Measurements from ENCODE around the gene METTL17.
A peak's percentile ranks its signal among the peaks of the same experiment; 100 is the strongest.
"Not testable (repeated sequence)": the region's sequence is repeated elsewhere in the genome, so short reads cannot be mapped to it uniquely, and the experiment has no call there.

METTL17 gene

DNA sequence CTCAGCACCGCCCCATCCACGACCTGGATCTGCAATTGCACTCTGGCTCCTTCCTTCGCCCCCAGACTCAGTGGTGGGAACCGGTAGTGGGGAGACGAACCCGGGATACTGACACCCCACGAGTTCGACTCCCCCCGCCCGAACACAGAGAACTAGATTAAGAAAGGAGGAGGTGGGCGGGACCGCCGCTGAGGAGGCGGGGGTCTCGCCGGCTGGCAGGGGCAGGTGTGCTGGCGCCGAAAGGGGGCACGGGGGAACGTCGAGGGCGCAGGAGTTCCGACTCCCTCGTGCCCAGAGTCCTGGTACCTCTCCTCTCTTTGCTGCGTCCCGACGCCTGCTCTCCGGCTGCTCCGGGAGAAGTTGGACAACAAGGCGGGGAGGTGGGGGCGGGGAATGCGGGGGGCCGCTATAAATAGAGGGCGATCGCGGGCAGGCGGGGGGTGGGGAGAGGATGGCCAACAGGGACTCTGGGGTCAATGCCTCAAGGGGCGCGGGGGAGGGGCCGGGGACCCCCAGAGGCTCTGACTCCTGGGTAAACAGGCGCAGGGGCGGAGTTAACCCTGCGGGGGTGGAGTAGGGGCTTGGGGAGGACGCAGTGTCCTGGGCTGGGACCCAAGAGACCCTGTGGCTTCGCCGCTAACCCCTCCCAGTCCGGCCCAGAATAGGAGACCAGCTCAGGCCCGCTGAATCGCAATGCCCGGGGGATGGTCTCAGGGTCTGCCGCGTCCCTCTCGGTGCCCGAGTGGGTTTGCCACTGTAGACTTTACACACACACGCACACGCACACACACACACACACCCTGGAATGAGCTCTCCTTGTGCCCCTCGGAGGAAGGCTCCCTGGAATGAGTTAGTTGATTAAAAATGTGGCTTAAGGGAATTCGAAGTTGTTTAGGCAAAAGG, 35.8 kb downstream of the METTL17 start:
- DNase-seq = no peak

GRCh38 chr14:21026274-21026987, 36.7 kb downstream of the METTL17 start:
- no peak for DNase-seq

GRCh38 chr14:21026988-21027315, 37.2 kb downstream of the METTL17 start:
- no peak for DNase-seq

DNA sequence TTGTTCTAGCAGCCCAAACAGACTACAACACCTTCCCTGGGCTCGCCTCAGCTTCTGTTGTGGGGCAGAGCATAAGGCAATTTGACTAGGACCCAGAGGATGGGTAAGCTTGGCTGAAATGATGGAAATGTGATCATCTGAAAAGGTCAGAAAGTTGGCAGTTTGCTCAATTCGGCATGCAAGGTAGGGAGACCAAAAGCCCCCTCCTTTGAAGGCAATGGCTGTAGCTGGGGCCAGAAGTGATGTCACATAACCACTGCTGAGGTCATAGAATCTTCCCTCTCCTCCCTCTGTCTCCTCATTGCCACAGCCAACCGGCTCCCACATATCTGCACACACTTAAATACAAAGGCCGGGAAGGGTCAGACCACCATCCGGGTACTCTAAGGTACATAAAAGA, 40.1 kb downstream of the METTL17 start, which contains the start of gene TPPP2:
Gene TPPP2, plus strand, starts transcription at position 301 of the 400 bp plus-strand sequence. CDS start 365 bp downstream, outside the sequence.
- DNase-seq = no peak

GRCh38 chr14:21030531-21030930, 40.8 kb downstream of the METTL17 start:
- no peak for DNase-seq

DNA sequence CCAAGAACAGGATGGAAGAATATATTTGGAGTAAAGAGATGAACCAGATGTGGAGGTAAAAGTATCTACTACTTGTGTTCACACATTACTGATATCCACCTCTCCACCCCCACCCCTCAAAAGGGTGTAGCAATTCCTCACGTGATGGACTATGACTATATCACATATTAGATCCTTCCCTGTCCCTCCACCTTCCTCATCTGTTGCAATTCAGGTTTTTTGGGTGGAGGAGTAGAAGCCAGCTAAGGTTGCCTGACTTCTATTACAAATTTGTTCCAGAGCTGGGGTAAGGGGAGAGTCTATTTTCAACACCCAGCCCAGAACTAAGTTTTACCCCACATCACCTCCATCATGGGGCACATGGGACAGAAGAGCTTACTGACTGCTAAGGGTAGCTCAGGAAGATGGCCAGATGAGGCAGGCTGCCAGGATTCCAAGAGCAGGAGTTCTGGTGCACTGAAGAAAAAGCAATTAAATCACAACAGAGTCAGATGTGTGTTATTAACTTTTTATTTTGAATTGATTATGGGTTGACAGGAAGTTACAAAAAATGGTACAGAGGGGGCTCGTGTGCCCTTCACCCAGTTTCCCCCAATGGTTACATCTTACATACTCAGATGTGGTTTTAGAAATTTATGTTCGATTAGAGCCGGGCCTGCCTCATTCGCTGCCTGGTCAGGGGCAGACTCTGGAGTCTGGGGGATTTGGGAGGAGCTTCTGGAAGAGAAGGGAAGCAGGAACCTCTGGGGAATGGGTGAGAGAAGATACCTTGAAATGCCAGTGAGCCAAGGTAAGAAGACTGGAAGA, 42.7 kb downstream of the METTL17 start:
- peak; percentile 82 to 91 for DNase-seq

DNA sequence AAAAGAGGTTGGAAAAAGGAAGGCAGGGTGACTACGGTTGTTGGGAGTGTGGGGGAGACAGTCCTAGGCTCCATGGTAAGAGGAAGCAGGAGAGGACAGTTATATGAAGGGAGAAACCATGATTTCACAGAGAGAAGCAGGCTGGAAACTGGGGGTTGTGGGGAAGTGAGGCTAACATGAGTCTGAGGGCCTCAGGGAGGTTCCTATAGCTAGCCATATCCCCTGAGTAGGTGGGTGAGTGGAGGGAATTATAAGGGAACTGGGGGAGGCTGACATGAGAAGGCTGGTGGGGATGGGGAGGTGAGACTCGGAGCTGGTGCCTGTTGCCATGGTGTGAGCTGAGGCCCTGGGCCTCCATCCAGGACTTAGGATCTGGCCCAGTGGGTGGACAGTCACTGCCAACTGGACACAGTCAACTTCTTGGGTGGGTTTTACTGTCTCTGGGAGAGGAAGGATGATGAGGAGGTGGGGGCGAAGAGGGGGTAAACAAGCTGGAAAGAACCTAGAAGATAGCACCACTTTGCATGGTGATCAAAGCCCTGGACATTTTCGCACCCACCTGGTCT, 43.4 kb downstream of the METTL17 start:
- DNase-seq = peak; percentile 78 to 94

GRCh38 chr14:21034707-21035106, 44.9 kb downstream of the METTL17 start, which contains the start of gene RNASE13:
Gene RNASE13 (minus strand): TSS chr14:21034807. CDS start chr14:21034288, 519 bp downstream.
- no peak for DNase-seq

- DNase-seq = peak in 1 of 2 donors; percentile 65
These were observed 47.0 kb downstream of the METTL17 start for GRCh38 chr14:21036751-21037150.

DNA sequence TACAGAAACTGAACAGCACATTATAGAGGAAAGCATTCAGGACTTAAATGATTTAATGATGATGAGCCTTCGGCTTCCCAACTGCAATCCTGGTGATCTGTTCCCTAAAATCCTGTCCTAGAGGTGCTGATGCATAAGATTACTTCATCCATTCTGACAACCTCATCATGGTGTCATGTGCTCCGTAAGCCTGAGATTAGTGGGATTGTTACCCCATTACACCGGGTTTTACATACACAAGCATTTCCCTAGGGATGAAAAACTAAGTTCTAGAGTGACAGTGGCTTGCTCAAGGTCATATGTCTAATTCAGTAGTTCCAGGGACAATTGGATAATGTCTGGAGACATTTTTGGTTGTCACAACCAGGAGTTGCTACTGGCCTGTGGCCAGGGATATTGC, 47.4 kb downstream of the METTL17 start:
- DNase-seq = peak in 1 of 2 donors; percentile 78

DNA sequence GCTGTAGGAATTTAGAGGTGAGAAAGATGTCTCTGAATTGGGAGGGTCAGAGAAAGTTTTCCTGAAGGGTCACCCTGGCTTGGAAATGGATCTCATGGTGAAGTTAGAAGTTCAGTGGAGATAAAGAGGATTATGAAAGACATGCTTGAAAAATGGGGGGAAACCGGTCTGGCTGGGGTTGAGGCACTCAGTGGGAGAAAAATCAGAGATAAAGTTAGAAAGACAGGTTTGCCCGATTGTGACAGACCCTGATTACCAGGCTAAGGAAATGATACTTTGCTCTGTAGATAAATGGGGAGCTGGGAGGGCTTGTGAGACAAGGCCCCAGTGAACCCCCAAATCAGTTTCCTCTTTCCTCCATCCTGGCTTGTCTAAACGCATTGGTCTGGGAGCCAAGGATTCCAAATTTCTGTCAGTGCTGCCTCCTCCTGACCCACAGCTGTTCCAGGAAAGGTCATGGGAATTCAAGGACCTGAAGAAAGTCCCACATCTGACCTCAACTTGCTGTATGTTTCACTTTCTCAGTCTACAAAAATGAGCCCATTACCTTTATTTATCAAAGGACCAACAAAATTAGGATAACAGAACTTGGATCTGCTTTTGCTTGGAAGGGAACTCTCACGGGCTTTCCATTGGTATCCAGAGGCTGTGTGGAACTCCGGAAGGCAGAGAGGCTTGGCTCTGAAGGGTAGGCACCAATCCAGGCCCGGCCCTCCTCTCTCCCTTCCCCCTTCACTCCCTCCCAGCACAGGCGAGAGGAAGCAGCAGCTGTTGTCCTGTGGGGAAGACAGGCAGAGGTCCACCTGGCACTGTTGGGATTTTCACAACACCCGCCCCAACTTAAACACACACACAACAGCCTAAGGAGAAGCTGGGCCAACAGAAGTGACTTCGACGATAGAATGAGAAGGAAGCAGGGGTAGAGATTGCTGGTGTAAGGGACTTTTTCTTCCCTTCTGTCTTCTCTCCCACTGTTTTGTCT, 49.0 kb downstream of the METTL17 start:
- DNase-seq = no peak

DNA sequence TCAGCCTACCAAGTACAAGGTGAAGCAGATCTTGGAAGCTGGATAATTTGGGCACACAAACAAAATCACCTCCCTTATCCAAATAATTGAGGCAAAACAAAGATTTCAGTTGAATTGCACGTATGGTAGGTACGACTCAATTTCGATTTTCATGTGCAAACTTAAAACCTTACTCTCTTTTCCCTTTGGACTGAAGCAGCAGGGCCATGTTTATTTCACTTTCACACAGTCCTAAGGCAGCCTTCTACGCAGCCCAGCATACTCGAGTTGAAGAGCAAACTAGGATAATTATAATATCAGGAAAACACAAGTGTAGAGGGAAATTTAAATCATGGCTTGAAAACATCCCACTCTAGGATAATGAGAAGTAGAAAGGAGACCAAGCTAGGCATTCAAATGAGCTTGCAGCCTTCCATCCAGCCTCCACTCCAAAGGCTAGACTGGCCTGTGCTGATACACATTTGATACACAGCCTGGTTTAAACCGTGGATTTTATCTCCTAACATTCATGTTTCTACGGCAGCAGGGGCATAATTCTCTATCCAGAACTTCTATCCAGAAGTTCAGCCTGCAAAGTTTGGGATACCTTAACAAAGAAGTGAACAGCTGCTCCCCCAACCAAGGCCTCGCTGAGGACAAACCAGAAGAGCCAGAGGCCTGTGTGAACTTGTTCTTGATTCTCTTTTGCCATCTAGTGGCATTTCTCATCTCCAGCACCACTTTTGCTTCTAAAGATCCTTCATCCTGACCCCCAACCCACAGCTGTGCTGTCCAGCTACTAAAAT, 50.0 kb downstream of the METTL17 start:
- peak; percentile 59 to 75 for DNase-seq

GRCh38 chr14:21040370-21040925, 50.7 kb downstream of the METTL17 start:
- no peak for DNase-seq

DNA sequence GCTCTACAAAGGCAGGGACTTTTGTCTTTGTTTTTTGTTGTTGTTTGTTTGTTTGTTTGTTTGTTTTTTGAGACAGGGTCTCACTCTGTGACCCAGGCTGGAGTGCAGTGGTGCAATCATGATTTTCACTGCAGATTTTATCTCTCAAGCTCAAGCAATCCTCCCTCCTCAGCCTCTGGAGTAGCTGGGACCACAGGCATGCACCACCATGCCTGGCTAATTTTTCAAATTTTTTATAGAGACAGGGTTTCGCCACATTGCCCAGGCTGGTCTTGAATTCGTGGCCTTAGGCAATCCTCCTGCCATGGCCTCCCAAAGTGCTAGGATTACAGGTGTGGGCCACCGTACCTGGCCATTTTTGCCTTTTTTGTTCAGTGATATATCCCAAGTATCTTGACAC, 51.2 kb downstream of the METTL17 start:
- not testable (repeated sequence) for DNase-seq

DNA sequence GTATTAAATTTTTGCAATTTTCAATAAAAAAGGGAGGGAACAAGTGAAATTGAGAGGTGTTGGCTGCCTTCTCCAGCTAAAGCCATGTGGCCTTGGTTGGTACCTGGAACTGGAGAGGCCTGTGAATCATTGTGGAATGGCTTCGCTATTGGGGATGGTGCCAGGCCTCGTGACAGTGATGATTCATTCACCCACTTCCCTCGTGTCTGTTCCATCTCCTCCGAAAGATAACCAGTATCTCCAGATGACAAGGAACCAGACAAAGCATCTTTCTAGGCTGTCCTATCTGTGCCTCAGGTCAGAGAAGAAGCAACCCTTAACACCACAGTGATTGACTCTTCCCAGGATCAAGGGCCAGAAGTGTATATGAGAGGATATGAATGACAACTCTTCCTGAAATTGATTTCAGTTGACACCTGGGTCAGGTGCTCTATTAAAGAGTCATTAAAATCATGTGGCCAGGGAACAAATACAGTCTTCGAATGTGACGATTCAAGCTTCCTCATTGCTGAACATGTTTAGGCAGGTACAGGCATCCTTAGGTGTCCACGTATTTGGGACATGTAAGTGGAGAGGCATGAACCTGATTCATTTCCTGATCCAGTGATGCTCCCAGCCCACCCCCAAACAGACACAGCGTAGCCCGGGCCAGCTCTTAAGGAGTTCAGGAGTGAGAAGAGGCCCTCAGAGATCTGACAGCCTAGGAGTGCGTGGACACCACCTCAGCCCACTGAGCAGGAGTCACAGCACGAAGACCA, 52.1 kb downstream of the METTL17 start, which contains the start of gene RNASE7:
Gene RNASE7, plus strand, starts transcription at position 687 of the 758 bp plus-strand sequence. CDS start 631 bp downstream, outside the sequence.
- peak; percentile 29 to 50 for DNase-seq

- peak in 1 of 2 donors; percentile 41 for DNase-seq
These were observed 53.1 kb downstream of the METTL17 start for GRCh38 chr14:21042918-21043317.

- DNase-seq = no peak
These were observed 53.7 kb downstream of the METTL17 start for GRCh38 chr14:21043387-21043973.

DNA sequence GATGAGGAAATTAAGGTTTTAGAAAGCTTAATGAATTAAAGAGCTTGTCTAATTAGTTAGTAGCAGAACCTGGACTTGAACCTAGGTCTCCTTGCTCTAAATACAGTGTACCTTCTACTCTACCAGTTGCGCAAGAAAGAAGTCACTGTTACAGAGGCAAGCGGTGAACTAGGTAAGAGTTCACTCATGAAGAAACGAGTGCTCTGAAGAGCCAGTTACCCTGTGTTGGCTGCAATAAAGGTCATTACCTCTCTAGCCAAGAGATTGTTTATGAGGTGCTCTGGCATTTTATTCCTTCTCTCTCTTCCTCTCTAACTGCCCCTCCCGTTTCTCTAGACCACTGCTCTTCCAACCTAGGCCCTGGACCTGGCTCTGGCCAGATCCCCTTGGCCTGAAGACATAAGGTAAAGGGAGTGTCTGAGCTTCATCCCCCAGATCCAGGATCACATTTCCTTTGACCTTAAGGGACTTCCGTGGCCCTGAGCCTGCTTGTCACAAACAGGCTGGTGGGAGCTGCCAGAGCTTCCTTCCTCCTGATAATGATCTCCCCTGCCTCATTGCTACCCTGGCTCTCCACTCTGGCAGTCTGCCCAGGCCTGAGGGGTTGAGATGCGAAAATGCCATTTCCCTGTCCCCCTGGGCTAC, 54.3 kb downstream of the METTL17 start:
- DNase-seq = no peak
